ENCODE data around the gene FERMT2. TPM values are rescaled to one million over a fixed set of nuclear protein-coding genes. Genes with fewer than 3 reads are reported as not detected.
"Not testable (repeated sequence)": the region's sequence is repeated elsewhere in the genome, so short reads cannot be mapped to it uniquely, and the experiment has no call there.

The FERMT2 gene
- total and polyA plus RNA-seq, 7 experiments from 2014 or later: 0.13 to 0.58 (median 0.33) TPM; not detected in 3

GRCh38 chr14:52871606-52872005 is 79.2 kb downstream of the FERMT2 start:
- Histone ChIP-seq H3K27me3 (ENCODE audit: control insufficient read depth in 2 of 2, insufficient read depth in 2 of 2, low read length in 2 of 2) (no peaks in the 10 kb centered on the region), H3K27ac (ENCODE audit: low read depth, low read length) (no peak overlapping the region), H3K4me3 (ENCODE audit: low read length) (no peak overlapping the region), H3K9me3 (ENCODE audit: control insufficient read depth in 2 of 3, low read length in 3 of 3) (no peaks in the 10 kb centered on the region), H3K4me1 (ENCODE audit: control insufficient read depth in 2 of 2, insufficient read depth in 2 of 2, low read length in 2 of 2) (no peaks in the 10 kb centered on the region), H3K36me3 (ENCODE audit: control insufficient read depth in 2 of 3, insufficient read depth in 3 of 3, low read length in 3 of 3) (no peaks in the 10 kb centered on the region)
- no peaks in the 10 kb centered on the region for H3K4me1 Mint-ChIP-seq
- no peaks in the 10 kb centered on the region for H3K9me3 Mint-ChIP-seq
- DNase-seq (no peak), ATAC-seq (no peak)
- no peak overlapping the region for H3K4me3 Mint-ChIP-seq
- ChIA-PET CTCF (no interaction called here), POLR2A (no interaction called here)
- peak overlapping the region in 1 of 9 donors; percentile 28 for H3K27ac Mint-ChIP-seq
- peaks cover 0 to 4% (median 0%) of the 10 kb centered on the region in 5 donors for H3K27me3 Mint-ChIP-seq
- intact Hi-C loops (cut with micrococcal nuclease): no loop called here
- no peaks in the 10 kb centered on the region for H3K36me3 Mint-ChIP-seq

- Histone ChIP-seq H3K4me3 (ENCODE audit: low read length) (no peak overlapping the region), H3K27me3 (ENCODE audit: control insufficient read depth in 2 of 2, insufficient read depth in 2 of 2, low read length in 2 of 2) (no peaks in the 10 kb centered on the region), H3K9me3 (ENCODE audit: control insufficient read depth in 2 of 3, low read length in 3 of 3) (no peaks in the 10 kb centered on the region), H3K36me3 (ENCODE audit: control insufficient read depth in 2 of 3, insufficient read depth in 3 of 3, low read length in 3 of 3) (no peaks in the 10 kb centered on the region), H3K4me1 (ENCODE audit: control insufficient read depth in 2 of 2, insufficient read depth in 2 of 2, low read length in 2 of 2) (no peaks in the 10 kb centered on the region), H3K27ac (ENCODE audit: low read depth, low read length) (no peak overlapping the region)
- DNase-seq (no peak), ATAC-seq (no peak)
- no peak overlapping the region for H3K27ac Mint-ChIP-seq
- H3K27me3 Mint-ChIP-seq: no peaks in the 10 kb centered on the region
- no peaks in the 10 kb centered on the region for H3K4me1 Mint-ChIP-seq
- CTCF ChIA-PET: no interaction called here
- no peaks in the 10 kb centered on the region for H3K36me3 Mint-ChIP-seq
- intact Hi-C loops (cut with micrococcal nuclease): no loop called here
- no peaks in the 10 kb centered on the region for H3K9me3 Mint-ChIP-seq
- no peak overlapping the region for H3K4me3 Mint-ChIP-seq
- POLR2A ChIA-PET: no interaction called here
These were observed 81.8 kb downstream of the FERMT2 start for GRCh38 chr14:52868911-52869618.

DNA sequence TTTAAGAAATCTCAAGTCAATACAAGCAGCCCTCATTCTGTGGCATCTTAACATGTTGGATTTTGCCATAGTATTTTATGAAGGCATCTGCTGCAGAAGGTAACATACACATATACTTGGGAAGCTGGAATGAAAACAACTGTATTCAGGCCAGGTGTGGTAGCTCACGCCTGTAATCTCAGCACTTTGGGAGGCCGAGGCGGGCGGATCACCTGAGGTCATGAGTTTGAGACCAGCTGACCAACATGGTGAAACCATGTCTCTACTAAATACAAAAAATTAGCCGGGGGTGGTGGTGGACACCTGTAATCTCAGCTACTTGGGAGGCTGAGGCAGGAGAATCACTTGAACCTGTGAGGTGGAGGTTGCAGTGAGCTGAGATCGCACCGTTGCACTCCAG is 86.0 kb downstream of the FERMT2 start:
- H3K4me3 Mint-ChIP-seq; DNase-seq; H3K36me3 ChIP-seq (ENCODE audit: control insufficient read depth in 2 of 3, insufficient read depth in 3 of 3, low read length in 3 of 3); H3K4me1 Mint-ChIP-seq; H3K9me3 Mint-ChIP-seq; POLR2A ChIA-PET; H3K27me3 Mint-ChIP-seq; H3K9me3 ChIP-seq (ENCODE audit: control insufficient read depth in 2 of 3, low read length in 3 of 3); intact Hi-C loops (cut with micrococcal nuclease); CTCF ChIA-PET; H3K27ac ChIP-seq (ENCODE audit: low read depth, low read length); H3K27ac Mint-ChIP-seq; H3K27me3 ChIP-seq (ENCODE audit: control insufficient read depth in 2 of 2, insufficient read depth in 2 of 2, low read length in 2 of 2); H3K4me1 ChIP-seq (ENCODE audit: control insufficient read depth in 2 of 2, insufficient read depth in 2 of 2, low read length in 2 of 2); H3K4me3 ChIP-seq (ENCODE audit: low read length); H3K36me3 Mint-ChIP-seq; ATAC-seq: not testable (repeated sequence)

DNA sequence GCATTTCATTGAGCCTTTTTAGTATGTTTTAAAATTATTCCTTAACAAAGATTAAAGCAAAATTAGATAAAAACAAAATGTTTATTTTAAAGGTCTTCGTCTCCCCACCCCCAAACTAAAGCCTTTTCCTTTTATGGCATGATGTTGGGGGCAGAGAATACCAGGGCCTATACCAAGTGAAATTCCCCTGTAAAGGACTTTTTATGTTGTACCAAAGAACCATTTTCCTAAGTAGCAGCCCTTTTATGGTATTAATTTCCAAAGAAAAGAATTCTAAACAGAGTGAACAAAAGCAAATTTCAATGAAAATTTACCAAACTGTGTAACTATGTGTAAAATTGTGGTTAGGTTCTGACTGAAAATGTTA is 87.5 kb downstream of the FERMT2 start:
- H3K27ac Mint-ChIP-seq: no peak overlapping the region
- H3K27me3 ChIP-seq (ENCODE audit: control insufficient read depth in 2 of 2, insufficient read depth in 2 of 2, low read length in 2 of 2): no peaks in the 10 kb centered on the region
- H3K27me3 Mint-ChIP-seq: no peaks in the 10 kb centered on the region
- no peaks in the 10 kb centered on the region for H3K4me1 ChIP-seq (ENCODE audit: control insufficient read depth in 2 of 2, insufficient read depth in 2 of 2, low read length in 2 of 2)
- ChIA-PET CTCF (no interaction called here), POLR2A (no interaction called here)
- H3K36me3 Mint-ChIP-seq: no peaks in the 10 kb centered on the region
- no peaks in the 10 kb centered on the region for H3K4me1 Mint-ChIP-seq
- no peak for DNase-seq
- H3K4me3 ChIP-seq (ENCODE audit: low read length): no peak overlapping the region
- no peaks in the 10 kb centered on the region for H3K9me3 ChIP-seq (ENCODE audit: control insufficient read depth in 2 of 3, low read length in 3 of 3)
- intact Hi-C loops (cut with micrococcal nuclease): no loop called here
- no peak for ATAC-seq
- no peaks in the 10 kb centered on the region for H3K36me3 ChIP-seq (ENCODE audit: control insufficient read depth in 2 of 3, insufficient read depth in 3 of 3, low read length in 3 of 3)
- H3K27ac ChIP-seq (ENCODE audit: low read depth, low read length): no peak overlapping the region
- no peaks in the 10 kb centered on the region for H3K9me3 Mint-ChIP-seq
- H3K4me3 Mint-ChIP-seq: no peak overlapping the region

GRCh38 chr14:52862632-52863333 is 88.1 kb downstream of the FERMT2 start:
- Mint-ChIP-seq H3K9me3 (no peaks in the 10 kb centered on the region), H3K4me1 (no peaks in the 10 kb centered on the region), H3K27me3 (no peaks in the 10 kb centered on the region), H3K27ac (no peak overlapping the region), H3K36me3 (no peaks in the 10 kb centered on the region), H3K4me3 (no peak overlapping the region)
- no peak overlapping the region for H3K27ac ChIP-seq (ENCODE audit: low read depth, low read length)
- H3K4me3 ChIP-seq (ENCODE audit: low read length): no peak overlapping the region
- H3K9me3 ChIP-seq (ENCODE audit: control insufficient read depth in 2 of 3, low read length in 3 of 3): no peaks in the 10 kb centered on the region
- ATAC-seq (no peak), DNase-seq (no peak)
- POLR2A ChIA-PET: no interaction called here
- no peaks in the 10 kb centered on the region for H3K27me3 ChIP-seq (ENCODE audit: control insufficient read depth in 2 of 2, insufficient read depth in 2 of 2, low read length in 2 of 2)
- no peaks in the 10 kb centered on the region for H3K36me3 ChIP-seq (ENCODE audit: control insufficient read depth in 2 of 3, insufficient read depth in 3 of 3, low read length in 3 of 3)
- CTCF ChIA-PET: no interaction called here
- intact Hi-C loops (cut with micrococcal nuclease): no loop called here
- no peaks in the 10 kb centered on the region for H3K4me1 ChIP-seq (ENCODE audit: control insufficient read depth in 2 of 2, insufficient read depth in 2 of 2, low read length in 2 of 2)

GRCh38 chr14:52861403-52861802 is 89.4 kb downstream of the FERMT2 start:
- no peaks in the 10 kb centered on the region for H3K27me3 Mint-ChIP-seq
- no peak overlapping the region for H3K27ac Mint-ChIP-seq
- intact Hi-C loops (cut with micrococcal nuclease): no loop called here
- H3K4me1 Mint-ChIP-seq: no peaks in the 10 kb centered on the region
- ATAC-seq (no peak), DNase-seq (no peak)
- Histone ChIP-seq H3K27ac (ENCODE audit: low read depth, low read length) (no peak overlapping the region), H3K9me3 (ENCODE audit: control insufficient read depth in 2 of 3, low read length in 3 of 3) (no peaks in the 10 kb centered on the region), H3K4me3 (ENCODE audit: low read length) (no peak overlapping the region), H3K27me3 (ENCODE audit: control insufficient read depth in 2 of 2, insufficient read depth in 2 of 2, low read length in 2 of 2) (no peaks in the 10 kb centered on the region), H3K36me3 (ENCODE audit: control insufficient read depth in 2 of 3, insufficient read depth in 3 of 3, low read length in 3 of 3) (no peaks in the 10 kb centered on the region), H3K4me1 (ENCODE audit: control insufficient read depth in 2 of 2, insufficient read depth in 2 of 2, low read length in 2 of 2) (no peaks in the 10 kb centered on the region)
- CTCF ChIA-PET: no interaction called here
- no peaks in the 10 kb centered on the region for H3K9me3 Mint-ChIP-seq
- POLR2A ChIA-PET: no interaction called here
- no peaks in the 10 kb centered on the region for H3K36me3 Mint-ChIP-seq
- no peak overlapping the region for H3K4me3 Mint-ChIP-seq

GRCh38 chr14:52860910-52861309 is 89.9 kb downstream of the FERMT2 start:
- Histone ChIP-seq H3K4me1 (ENCODE audit: control insufficient read depth in 2 of 2, insufficient read depth in 2 of 2, low read length in 2 of 2) (no peaks in the 10 kb centered on the region), H3K36me3 (ENCODE audit: control insufficient read depth in 2 of 3, insufficient read depth in 3 of 3, low read length in 3 of 3) (no peaks in the 10 kb centered on the region), H3K4me3 (ENCODE audit: low read length) (no peak overlapping the region), H3K27me3 (ENCODE audit: control insufficient read depth in 2 of 2, insufficient read depth in 2 of 2, low read length in 2 of 2) (no peaks in the 10 kb centered on the region), H3K9me3 (ENCODE audit: control insufficient read depth in 2 of 3, low read length in 3 of 3) (no peaks in the 10 kb centered on the region), H3K27ac (ENCODE audit: low read depth, low read length) (no peak overlapping the region)
- H3K27me3 Mint-ChIP-seq: no peaks in the 10 kb centered on the region
- intact Hi-C loops (cut with micrococcal nuclease): no loop called here
- peaks cover 0 to 4% (median 0%) of the 10 kb centered on the region in 5 donors for H3K36me3 Mint-ChIP-seq
- DNase-seq: no peak
- no peak for ATAC-seq
- ChIA-PET CTCF (no interaction called here), POLR2A (no interaction called here)
- no peak overlapping the region for H3K4me3 Mint-ChIP-seq
- no peaks in the 10 kb centered on the region for H3K4me1 Mint-ChIP-seq
- peaks cover 0 to 3% (median 0%) of the 10 kb centered on the region in 11 donors for H3K9me3 Mint-ChIP-seq
- H3K27ac Mint-ChIP-seq: no peak overlapping the region
